Uterus (tissue), 4 donors: ENCODE results near the gene ADARB2. TPM values are rescaled to one million over a fixed set of nuclear protein-coding genes. Genes with fewer than 3 reads are reported as not detected.

Source experiments
- DNase-seq, 2 donors: peaks; one replicate each; pipeline ENCODE4 v3.0.0-alpha.2; 2019 to 2020
- H3K27ac ChIP-seq, 2 donors: fragments of 200-600 bp; sonication (generic); 1 replicate in 1 of 2; 2 replicates in 1 of 2; pipeline ENCODE4 v1.5.1; 2016 to 2018
- H3K27me3 ChIP-seq, 2 donors: fragments of 200-600 bp; sonication (generic); one replicate each; pipeline ENCODE4 v1.5.1; 2018 to 2019; ENCODE audit warnings: control low read depth in 1 of 2
- H3K36me3 ChIP-seq, 2 donors: fragments of 200-600 bp; sonication (generic); one replicate each; pipeline ENCODE4 v1.5.1; 2019; ENCODE audit warnings: control low read depth in 1 of 2
- H3K4me1 ChIP-seq, 2 donors: fragments of 200-600 bp; sonication (generic); one replicate each; pipeline ENCODE4 v1.5.1; 2018 to 2019; ENCODE audit warnings: control low read depth in 1 of 2
- H3K4me3 ChIP-seq, 2 donors: fragments of 200-600 bp; sonication (generic); 1 replicate in 1 of 2; 2 replicates in 1 of 2; pipeline ENCODE4 v1.5.1; 2018 to 2019; ENCODE audit warnings: mild to moderate bottlenecking in 1 of 2
- H3K9me3 ChIP-seq, 2 donors: fragments of 200-600 bp; sonication (generic); one replicate each; pipeline ENCODE4 v1.5.1; 2019; ENCODE audit warnings: control low read depth in 1 of 2
- POLR2A ChIP-seq, 2 donors: fragments of 450-650 bp; IDR thresholded peaks; one replicate each; pipeline ENCODE4 v1.6.1; 2016; ENCODE audit warnings: antibody characterized with exemption in 2 of 2, mild to moderate bottlenecking in 1 of 2, moderate library complexity in 1 of 2
- intact Hi-C: fragments of 100-400 bp; cut with DNase I; formaldehyde crosslinking; loops from one replicate; pipeline ENCODE4 v1.15.1; 2023; ENCODE audit warnings: low total_unique reads
- total RNA-seq, 4 donors: library from RNA; depleted of rRNA in 3 of 4; stranded (reverse); fragments of >200 nt in 3 of 4; gene quantifications; one replicate each; pipeline versions ENCODE4 v1.1.0 to v1.2.4, GENCODE V29; 2014 to 2023
- TF ChIP-seq, protein P1 (sequence below), 4 experiments: fragments of 200-600 bp in 2 of 4; fragments of 450-650 bp in 2 of 4; sonication (generic) in 2 of 4; IDR thresholded peaks; one replicate each; pipeline ENCODE4 v1.5.1; 2016 to 2019; ENCODE audit warnings: antibody characterized with exemption in 4 of 4, mild to moderate bottlenecking in 2 of 4, moderate library complexity in 1 of 4
- donor health status: DM: yes; HTN: yes; CAD: no.

ADARB2 gene
- total RNA-seq, 4 donors from 2014 or later, result 0.76 to 2.6 (median 2.0) TPM; not detected in 1

DNA sequence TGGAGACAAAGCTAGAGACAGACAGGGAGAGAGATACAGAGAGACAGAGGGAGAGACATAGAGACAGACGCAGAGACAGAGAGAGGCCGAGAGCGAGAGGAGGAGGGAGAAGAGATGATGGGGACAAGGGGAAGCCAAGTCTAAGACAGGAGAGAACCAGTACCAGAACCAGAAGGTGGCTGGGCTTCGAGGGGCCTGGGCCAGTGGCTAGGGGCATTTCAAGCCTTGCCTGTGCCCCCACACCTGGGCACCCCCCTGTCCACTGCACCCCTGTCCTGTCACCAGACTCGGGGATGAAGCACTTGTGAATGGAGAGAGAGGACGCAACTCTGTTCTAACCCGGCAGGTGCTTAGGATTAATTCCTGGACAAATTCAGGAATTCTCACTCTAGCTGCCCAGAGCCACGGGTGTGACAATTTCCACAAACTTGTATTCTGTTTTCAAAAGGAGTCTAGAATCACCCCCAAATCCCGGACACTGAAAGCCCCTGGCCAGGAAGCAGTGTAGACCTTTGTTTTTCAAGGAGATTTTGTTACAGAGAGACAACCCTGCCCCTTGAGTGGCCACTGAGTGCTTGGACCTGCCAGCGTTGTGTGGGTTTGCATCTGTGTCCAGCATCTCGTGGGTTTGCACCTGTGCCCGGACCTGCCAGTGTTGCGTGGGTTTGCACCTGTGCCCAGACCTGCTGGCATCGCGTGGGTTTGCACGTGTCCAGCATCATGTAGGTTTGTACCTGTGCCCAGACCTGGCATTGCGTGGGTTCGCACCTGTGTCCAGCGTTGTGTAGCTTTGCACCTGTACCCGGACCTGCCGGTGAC lies 523.9 kb downstream of the ADARB2 start:
- H3K9me3 ChIP-seq, result no peaks in the 10 kb centered on the region
- TF ChIP-seq POLR2A (IDR thresholded peaks at IDR 0.05), result no peak
- TF ChIP-seq, protein P1, sequence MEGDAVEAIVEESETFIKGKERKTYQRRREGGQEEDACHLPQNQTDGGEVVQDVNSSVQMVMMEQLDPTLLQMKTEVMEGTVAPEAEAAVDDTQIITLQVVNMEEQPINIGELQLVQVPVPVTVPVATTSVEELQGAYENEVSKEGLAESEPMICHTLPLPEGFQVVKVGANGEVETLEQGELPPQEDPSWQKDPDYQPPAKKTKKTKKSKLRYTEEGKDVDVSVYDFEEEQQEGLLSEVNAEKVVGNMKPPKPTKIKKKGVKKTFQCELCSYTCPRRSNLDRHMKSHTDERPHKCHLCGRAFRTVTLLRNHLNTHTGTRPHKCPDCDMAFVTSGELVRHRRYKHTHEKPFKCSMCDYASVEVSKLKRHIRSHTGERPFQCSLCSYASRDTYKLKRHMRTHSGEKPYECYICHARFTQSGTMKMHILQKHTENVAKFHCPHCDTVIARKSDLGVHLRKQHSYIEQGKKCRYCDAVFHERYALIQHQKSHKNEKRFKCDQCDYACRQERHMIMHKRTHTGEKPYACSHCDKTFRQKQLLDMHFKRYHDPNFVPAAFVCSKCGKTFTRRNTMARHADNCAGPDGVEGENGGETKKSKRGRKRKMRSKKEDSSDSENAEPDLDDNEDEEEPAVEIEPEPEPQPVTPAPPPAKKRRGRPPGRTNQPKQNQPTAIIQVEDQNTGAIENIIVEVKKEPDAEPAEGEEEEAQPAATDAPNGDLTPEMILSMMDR (IDR thresholded peaks at IDR 0.05), result no peak
- no peak overlapping the region for H3K27ac ChIP-seq
- H3K36me3 ChIP-seq, result no peaks in the 10 kb centered on the region
- H3K4me3 ChIP-seq, result no peak overlapping the region
- intact Hi-C loops, result no loop called here
- no peaks in the 10 kb centered on the region for H3K27me3 ChIP-seq
- no peaks in the 10 kb centered on the region for H3K4me1 ChIP-seq
- no peak for DNase-seq

DNA sequence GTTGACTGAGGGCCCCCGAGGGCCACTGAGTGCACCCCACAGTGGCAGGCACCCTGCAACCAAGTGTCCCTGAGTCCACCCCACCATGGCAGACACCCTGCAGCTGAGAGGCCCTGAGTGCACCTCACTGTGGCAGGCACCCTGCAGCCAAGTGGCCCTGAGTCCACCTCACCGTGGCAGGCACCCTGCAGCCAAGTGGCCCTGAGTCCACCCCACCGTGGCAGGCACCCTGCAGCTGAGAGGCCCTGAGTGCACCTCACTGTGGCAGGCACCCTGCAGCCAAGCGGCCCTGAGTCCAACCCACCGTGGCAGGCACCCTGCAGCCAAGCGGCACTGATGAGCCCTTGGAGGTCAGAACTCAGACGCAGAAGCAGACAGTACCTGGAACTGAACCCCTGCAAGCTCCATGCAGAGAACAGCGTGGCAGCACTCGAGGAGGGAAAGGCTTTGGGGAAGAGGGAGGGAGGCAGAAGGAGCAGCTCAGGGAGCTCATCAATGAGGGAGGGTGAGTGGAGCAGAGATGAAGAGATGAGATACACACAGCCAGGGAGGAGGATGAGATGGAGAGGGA lies 524.7 kb downstream of the ADARB2 start:
- no peaks in the 10 kb centered on the region for H3K27me3 ChIP-seq
- no peak for TF ChIP-seq POLR2A (IDR thresholded peaks at IDR 0.05)
- TF ChIP-seq, protein P1 (IDR thresholded peaks at IDR 0.05), result no peak
- intact Hi-C loops, result no loop called here

DNA sequence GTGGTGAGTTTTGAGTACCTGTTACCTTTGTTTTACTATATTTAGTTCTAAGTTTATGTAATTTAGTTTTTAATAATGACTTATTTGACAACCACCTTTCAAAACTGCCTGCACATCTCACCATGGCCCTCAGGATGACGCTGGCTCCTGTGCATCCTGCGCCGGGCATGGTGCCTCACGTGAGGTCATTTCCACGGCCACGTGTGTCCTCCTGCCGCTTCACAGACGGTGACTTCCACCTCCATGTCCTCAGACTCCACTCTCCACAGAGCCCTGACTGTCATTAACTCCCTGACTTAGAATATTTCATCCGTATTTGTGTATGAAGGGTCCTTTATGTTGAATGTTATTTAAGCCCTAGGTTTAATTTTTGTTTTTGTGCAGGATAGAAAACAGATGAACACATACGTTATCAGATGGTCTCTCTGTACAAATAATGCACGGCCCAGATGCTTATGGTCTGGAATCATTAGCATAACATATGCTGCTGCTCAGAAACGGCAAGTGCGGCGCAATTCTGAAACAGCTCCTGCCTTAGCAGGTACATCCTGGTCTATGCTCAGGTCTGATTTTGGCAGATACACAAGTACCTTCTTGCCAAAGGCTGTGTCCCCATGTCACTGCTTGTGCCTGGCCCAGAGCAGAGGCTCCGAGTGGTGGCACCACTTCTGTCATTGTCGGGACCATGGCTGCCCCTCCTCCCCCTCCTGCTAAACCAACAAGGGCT lies 525.3 kb downstream of the ADARB2 start:
- TF ChIP-seq, protein P1 (IDR thresholded peaks at IDR 0.05), result no peak
- TF ChIP-seq POLR2A (IDR thresholded peaks at IDR 0.05), result no peak
- no peak for DNase-seq

More for the DNA sequence above, 524.7 kb downstream of the ADARB2 start:
- no peaks in the 10 kb centered on the region for H3K4me1 ChIP-seq
- DNase-seq, result no peak
- H3K36me3 ChIP-seq, result no peaks in the 10 kb centered on the region
- H3K9me3 ChIP-seq, result no peaks in the 10 kb centered on the region
- no peak overlapping the region for H3K4me3 ChIP-seq
- H3K27ac ChIP-seq, result no peak overlapping the region

DNA sequence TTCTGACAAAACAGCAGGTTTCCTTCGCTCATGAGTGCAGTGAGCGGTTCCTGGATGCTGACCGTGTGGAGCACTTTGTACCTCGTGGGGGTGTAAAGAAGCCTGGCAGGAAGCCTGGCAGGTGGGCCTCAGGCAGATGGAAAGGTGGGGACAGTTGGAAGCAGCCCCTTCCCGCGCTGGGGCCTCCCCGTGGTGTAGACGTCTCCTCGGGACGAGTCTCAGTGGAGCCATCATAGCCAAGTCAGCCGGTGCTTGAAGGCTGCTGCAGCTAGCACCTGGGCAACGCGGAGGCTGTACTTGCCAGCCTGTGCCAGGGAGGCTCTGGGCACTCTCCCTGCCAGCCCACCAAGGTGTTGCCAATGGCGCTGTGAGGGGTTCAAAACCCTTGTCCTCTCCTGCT lies 526.7 kb downstream of the ADARB2 start:
- H3K36me3 ChIP-seq, result no peaks in the 10 kb centered on the region
- no peak overlapping the region for H3K27ac ChIP-seq
- H3K27me3 ChIP-seq, result no peaks in the 10 kb centered on the region
- no peaks in the 10 kb centered on the region for H3K4me1 ChIP-seq
- no peak for DNase-seq
- intact Hi-C loops, result no loop called here
- TF ChIP-seq, protein P1 (IDR thresholded peaks at IDR 0.05), result no peak
- TF ChIP-seq POLR2A (IDR thresholded peaks at IDR 0.05), result no peak
- no peak overlapping the region for H3K4me3 ChIP-seq
- no peaks in the 10 kb centered on the region for H3K9me3 ChIP-seq

More for the DNA sequence above, 525.3 kb downstream of the ADARB2 start:
- intact Hi-C loops, result no loop called here
- no peaks in the 10 kb centered on the region for H3K27me3 ChIP-seq
- H3K4me3 ChIP-seq, result no peak overlapping the region
- no peaks in the 10 kb centered on the region for H3K9me3 ChIP-seq
- H3K27ac ChIP-seq, result no peak overlapping the region
- no peaks in the 10 kb centered on the region for H3K36me3 ChIP-seq
- no peaks in the 10 kb centered on the region for H3K4me1 ChIP-seq
